ENCODE data around the gene PASK. TPM values are rescaled to one million over a fixed set of nuclear protein-coding genes. Genes with fewer than 3 reads are reported as not detected.

Gene PASK
- polyA plus RNA-seq, 3 donors = 0.56 to 4.3 (median 0.70) TPM

DNA sequence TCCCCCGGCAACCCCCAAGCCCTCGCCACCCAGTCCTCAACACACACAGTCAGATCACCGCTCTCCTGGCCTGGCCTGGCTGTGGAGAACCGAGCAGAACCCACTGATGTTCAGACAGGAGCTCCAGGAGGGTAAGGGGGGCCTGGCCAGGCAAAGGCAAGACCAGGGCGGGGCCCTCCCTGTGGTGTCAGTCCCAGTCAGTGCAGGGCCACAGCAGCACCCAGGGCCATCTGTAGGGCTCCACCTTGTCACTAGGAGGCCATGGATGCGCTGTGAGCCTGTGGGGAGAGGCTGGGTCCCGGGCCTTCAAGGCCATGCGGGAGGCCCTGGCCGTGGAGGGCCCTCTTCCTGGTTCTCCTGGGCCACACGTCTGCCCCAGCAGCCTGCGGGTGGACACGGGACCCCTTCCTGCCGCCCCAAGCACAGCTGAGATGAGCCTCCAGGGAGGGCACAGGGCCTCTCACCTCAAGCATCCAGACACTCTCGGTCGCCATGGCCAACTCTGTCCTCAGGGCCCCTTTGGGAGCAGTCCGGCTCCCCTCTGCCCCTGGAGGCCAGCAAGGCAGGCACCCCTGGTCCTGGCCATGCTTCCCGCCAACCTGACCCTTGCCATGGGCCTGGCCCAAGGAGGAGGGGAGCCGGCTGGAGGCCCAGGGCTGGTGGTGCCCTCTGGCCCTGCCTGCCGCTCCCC lies 41.2 kb upstream of the PASK start:
- no peaks in the 10 kb centered on the region for H3K4me1 ChIP-seq (ENCODE audit: control insufficient read depth in 1 of 2, insufficient read depth in 2 of 2, low read length in 2 of 2)
- no peak overlapping the region for H3K9ac ChIP-seq (ENCODE audit: insufficient read depth, low read length, poor library complexity, severe bottlenecking)

DNA sequence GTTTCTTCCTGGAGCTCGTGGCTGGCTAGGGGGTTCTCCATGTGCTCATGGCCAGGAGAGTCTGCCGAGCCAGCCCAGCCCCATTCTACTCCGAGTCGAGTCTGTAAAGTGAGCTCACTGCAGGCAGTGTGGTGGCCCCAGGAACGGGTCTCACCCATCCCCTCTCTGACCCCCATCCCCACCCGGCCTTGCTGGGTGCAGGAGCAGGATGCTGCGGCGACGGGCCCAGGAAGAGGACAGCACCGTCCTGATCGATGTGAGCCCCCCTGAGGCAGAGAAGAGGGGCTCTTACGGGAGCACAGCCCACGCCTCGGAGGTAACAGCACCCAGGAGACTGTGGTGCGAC lies 40.6 kb upstream of the PASK start:
- intact Hi-C loops (cut with micrococcal nuclease) = no loop called here
- Mint-ChIP-seq H3K27me3 (ENCODE audit: low read depth in 3 of 3) (peaks cover 0 to 3% (median 1%) of the 10 kb centered on the region in 3 donors), H3K4me1 (no peaks in the 10 kb centered on the region), H3K9me3 (peaks cover 0 to 1% (median 0%) of the 10 kb centered on the region in 7 donors), H3K36me3 (peaks cover 0 to 2% of the 10 kb centered on the region in 2 donors), H3K4me3 (no peak overlapping the region), H3K27ac (no peak overlapping the region)
- Histone ChIP-seq H3K9me3 (replicated peaks in 1 of 2; ENCODE audit: control insufficient read depth in 1 of 2, insufficient read depth in 1 of 2, low read length in 2 of 2) (no peaks in the 10 kb centered on the region), H3K4me3 (replicated peaks in 1 of 3; ENCODE audit: low read depth in 2 of 3, low read length in 3 of 3) (no peak overlapping the region), H3K4me2 (replicated peaks; ENCODE audit: extremely low read depth, low read length, poor library complexity, severe bottlenecking) (no peak overlapping the region), H2AFZ (ENCODE audit: insufficient read depth, low read depth, low read length, poor library complexity, severe bottlenecking) (no peak overlapping the region), H3K27ac (ENCODE audit: low read depth in 1 of 2, low read length in 2 of 2) (no peak overlapping the region), H3K79me2 (ENCODE audit: insufficient read depth, low read length) (no peaks in the 10 kb centered on the region), H3K4me1 (ENCODE audit: control insufficient read depth in 1 of 2, insufficient read depth in 2 of 2, low read length in 2 of 2) (no peaks in the 10 kb centered on the region), H3K9ac (ENCODE audit: insufficient read depth, low read length, poor library complexity, severe bottlenecking) (no peak overlapping the region), H3K36me3 (replicated peaks in 1 of 2; ENCODE audit: control insufficient read depth in 1 of 2, insufficient read depth in 2 of 2, low read length in 2 of 2) (no peaks in the 10 kb centered on the region), H3K27me3 (ENCODE audit: control insufficient read depth in 2 of 2, insufficient read depth in 2 of 2, low read length in 2 of 2) (no peaks in the 10 kb centered on the region), H4K20me1 (ENCODE audit: insufficient read depth, low read length) (no peaks in the 10 kb centered on the region)
- DNase-seq = no peak
- TF ChIP-seq, protein P1, sequence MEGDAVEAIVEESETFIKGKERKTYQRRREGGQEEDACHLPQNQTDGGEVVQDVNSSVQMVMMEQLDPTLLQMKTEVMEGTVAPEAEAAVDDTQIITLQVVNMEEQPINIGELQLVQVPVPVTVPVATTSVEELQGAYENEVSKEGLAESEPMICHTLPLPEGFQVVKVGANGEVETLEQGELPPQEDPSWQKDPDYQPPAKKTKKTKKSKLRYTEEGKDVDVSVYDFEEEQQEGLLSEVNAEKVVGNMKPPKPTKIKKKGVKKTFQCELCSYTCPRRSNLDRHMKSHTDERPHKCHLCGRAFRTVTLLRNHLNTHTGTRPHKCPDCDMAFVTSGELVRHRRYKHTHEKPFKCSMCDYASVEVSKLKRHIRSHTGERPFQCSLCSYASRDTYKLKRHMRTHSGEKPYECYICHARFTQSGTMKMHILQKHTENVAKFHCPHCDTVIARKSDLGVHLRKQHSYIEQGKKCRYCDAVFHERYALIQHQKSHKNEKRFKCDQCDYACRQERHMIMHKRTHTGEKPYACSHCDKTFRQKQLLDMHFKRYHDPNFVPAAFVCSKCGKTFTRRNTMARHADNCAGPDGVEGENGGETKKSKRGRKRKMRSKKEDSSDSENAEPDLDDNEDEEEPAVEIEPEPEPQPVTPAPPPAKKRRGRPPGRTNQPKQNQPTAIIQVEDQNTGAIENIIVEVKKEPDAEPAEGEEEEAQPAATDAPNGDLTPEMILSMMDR (IDR thresholded peaks at IDR 0.05) = no peak
- 90% methylated on average over 11 of the region's 15 CpGs for WGBS (ENCODE audit: insufficient coverage)

More for the DNA sequence above, 41.2 kb upstream of the PASK start:
- no peak overlapping the region for H3K4me3 ChIP-seq (replicated peaks in 1 of 3; ENCODE audit: low read depth in 2 of 3, low read length in 3 of 3)
- DNase-seq = no peak
- intact Hi-C loops (cut with micrococcal nuclease) = no loop called here
- H3K4me2 ChIP-seq (replicated peaks; ENCODE audit: extremely low read depth, low read length, poor library complexity, severe bottlenecking) = no peak overlapping the region
- no peaks in the 10 kb centered on the region for H3K79me2 ChIP-seq (ENCODE audit: insufficient read depth, low read length)
- no peak overlapping the region for H3K27ac Mint-ChIP-seq
- no peak overlapping the region for H3K27ac ChIP-seq (ENCODE audit: low read depth in 1 of 2, low read length in 2 of 2)
- no peaks in the 10 kb centered on the region for H4K20me1 ChIP-seq (ENCODE audit: insufficient read depth, low read length)
- H3K27me3 Mint-ChIP-seq (ENCODE audit: low read depth in 3 of 3) = peaks cover 0 to 5% (median 1%) of the 10 kb centered on the region in 3 donors
- H3K4me1 Mint-ChIP-seq = no peaks in the 10 kb centered on the region
- WGBS (ENCODE audit: insufficient coverage) = 91% methylated on average over 17 of the region's 19 CpGs
- H3K4me3 Mint-ChIP-seq = no peak overlapping the region
- TF ChIP-seq, protein P1 (IDR thresholded peaks at IDR 0.05) = no peak
- H3K9me3 Mint-ChIP-seq = no peaks in the 10 kb centered on the region
- H2AFZ ChIP-seq (ENCODE audit: insufficient read depth, low read depth, low read length, poor library complexity, severe bottlenecking) = no peak overlapping the region
- no peaks in the 10 kb centered on the region for H3K9me3 ChIP-seq (replicated peaks in 1 of 2; ENCODE audit: control insufficient read depth in 1 of 2, insufficient read depth in 1 of 2, low read length in 2 of 2)
- no peaks in the 10 kb centered on the region for H3K36me3 Mint-ChIP-seq
- H3K27me3 ChIP-seq (ENCODE audit: control insufficient read depth in 2 of 2, insufficient read depth in 2 of 2, low read length in 2 of 2) = no peaks in the 10 kb centered on the region
- H3K36me3 ChIP-seq (replicated peaks in 1 of 2; ENCODE audit: control insufficient read depth in 1 of 2, insufficient read depth in 2 of 2, low read length in 2 of 2) = no peaks in the 10 kb centered on the region
